NOMO-1 (cell line): ENCODE results near the gene MYOZ1.
A peak's percentile ranks its signal among the peaks of the same experiment; 100 is the strongest.
"Not testable (repeated sequence)": the region's sequence is repeated elsewhere in the genome, so short reads cannot be mapped to it uniquely, and the experiment has no call there.

Source experiments
- DNase-seq, 2 experiments: peaks; one replicate each; lab custom pipeline; 2025; ENCODE audit not compliant: unreplicated experiment in 2 of 2; lab: John Stamatoyannopoulos, UW

Gene MYOZ1

GRCh38 chr10:73641328-73642060 lies at the start of gene MYOZ1:
Gene MYOZ1 (minus strand): TSS chr10:73641474. CDS start chr10:73640017, 1,457 bp downstream.
- peak; percentile 10 to 35 for DNase-seq

GRCh38 chr10:73690755-73691154 lies 49.5 kb upstream of the MYOZ1 start:
- DNase-seq: not testable (repeated sequence)

- not testable (repeated sequence) for DNase-seq
These were observed 48.3 kb upstream of the MYOZ1 start for GRCh38 chr10:73689596-73689995.

GRCh38 chr10:73687641-73688040 lies 46.4 kb upstream of the MYOZ1 start:
- not testable (repeated sequence) for DNase-seq

GRCh38 chr10:73674546-73674945 lies 33.3 kb upstream of the MYOZ1 start:
- not testable (repeated sequence) for DNase-seq

- not testable (repeated sequence) for DNase-seq
These were observed 27.1 kb upstream of the MYOZ1 start for GRCh38 chr10:73668378-73668777.

- not testable (repeated sequence) for DNase-seq
These were observed 25.0 kb upstream of the MYOZ1 start for GRCh38 chr10:73666153-73666809.

- DNase-seq: not testable (repeated sequence)
These were observed 24.3 kb upstream of the MYOZ1 start for GRCh38 chr10:73665581-73665980.

- DNase-seq: not testable (repeated sequence)
These were observed 23.1 kb upstream of the MYOZ1 start for GRCh38 chr10:73664156-73665040.

- not testable (repeated sequence) for DNase-seq
These were observed 22.3 kb upstream of the MYOZ1 start for GRCh38 chr10:73663621-73664020.

GRCh38 chr10:73662705-73663104 lies 21.4 kb upstream of the MYOZ1 start:
- DNase-seq: not testable (repeated sequence)

- DNase-seq: no peak
These were observed 14.7 kb upstream of the MYOZ1 start, which contains the start of gene SYNPO2L for GRCh38 chr10:73655990-73656298. Gene SYNPO2L (minus strand): TSS chr10:73656029. CDS start chr10:73655922, 107 bp downstream.

- no peak for DNase-seq
These were observed 14.1 kb upstream of the MYOZ1 start for GRCh38 chr10:73655257-73655989.

- DNase-seq: peak in 1 of 2 experiments; percentile 23
These were observed 12.4 kb upstream of the MYOZ1 start for GRCh38 chr10:73653701-73654100.

GRCh38 chr10:73653195-73653594 lies 11.9 kb upstream of the MYOZ1 start:
- no peak for DNase-seq

GRCh38 chr10:73650537-73651331 lies 9.5 kb upstream of the MYOZ1 start:
- peak; percentile 40 to 89 for DNase-seq

- no peak for DNase-seq
These were observed 8.7 kb upstream of the MYOZ1 start for GRCh38 chr10:73649876-73650536.

GRCh38 chr10:73648975-73649829 lies 7.9 kb upstream of the MYOZ1 start:
- no peak for DNase-seq
